HG03196 (cell line): ENCODE data around the gene BRIP1.
"Not testable (repeated sequence)": the region's sequence is repeated elsewhere in the genome, so short reads cannot be mapped to it uniquely, and the experiment has no call there.

Experiments used
- ATAC-seq: cut with Tn5 transposase; IDR thresholded peaks from one replicate; pipeline ENCODE4 v1.9.1; 2021; ENCODE audit not compliant: unreplicated experiment

BRIP1 gene

GRCh38 chr17:61831099-61831498, 32.2 kb downstream of the BRIP1 start:
- no peak for ATAC-seq

GRCh38 chr17:61828694-61829093, 34.6 kb downstream of the BRIP1 start:
- no peak for ATAC-seq

- no peak for ATAC-seq
Observed at GRCh38 chr17:61827649-61828395, 35.5 kb downstream of the BRIP1 start.

GRCh38 chr17:61826866-61827265, 36.5 kb downstream of the BRIP1 start:
- not testable (repeated sequence) for ATAC-seq

GRCh38 chr17:61826198-61826597, 37.1 kb downstream of the BRIP1 start:
- not testable (repeated sequence) for ATAC-seq

- no peak for ATAC-seq
Observed at GRCh38 chr17:61825448-61826137, 37.7 kb downstream of the BRIP1 start.

- ATAC-seq = no peak
Observed at GRCh38 chr17:61822326-61823285, 40.7 kb downstream of the BRIP1 start.

- no peak for ATAC-seq
Observed at GRCh38 chr17:61821655-61822054, 41.7 kb downstream of the BRIP1 start.

GRCh38 chr17:61819265-61819664, 44.1 kb downstream of the BRIP1 start:
- ATAC-seq = not testable (repeated sequence)

GRCh38 chr17:61818225-61818624, 45.1 kb downstream of the BRIP1 start:
- ATAC-seq = no peak

GRCh38 chr17:61817452-61817851, 45.9 kb downstream of the BRIP1 start:
- no peak for ATAC-seq

- ATAC-seq = no peak
Observed at GRCh38 chr17:61816538-61816937, 46.8 kb downstream of the BRIP1 start.

GRCh38 chr17:61815863-61816503, 47.3 kb downstream of the BRIP1 start:
- no peak for ATAC-seq

- no peak for ATAC-seq
Observed at GRCh38 chr17:61814485-61814884, 48.8 kb downstream of the BRIP1 start.

- no peak for ATAC-seq
Observed at GRCh38 chr17:61813211-61813610, 50.1 kb downstream of the BRIP1 start.

GRCh38 chr17:61812747-61813146, 50.6 kb downstream of the BRIP1 start:
- no peak for ATAC-seq

GRCh38 chr17:61809816-61810392, 53.4 kb downstream of the BRIP1 start:
- ATAC-seq = no peak

GRCh38 chr17:61808442-61808841, 54.9 kb downstream of the BRIP1 start:
- no peak for ATAC-seq

- ATAC-seq = no peak
Observed at GRCh38 chr17:61806936-61807335, 56.4 kb downstream of the BRIP1 start.

GRCh38 chr17:61806081-61806828, 57.1 kb downstream of the BRIP1 start:
- ATAC-seq = no peak
